IPS-15b (cell line): ENCODE data around the gene CD244.

Experiments used
- H3K27me3 ChIP-seq: one replicate; pipeline ENCODE4 v1.6.1; 2013; ENCODE audit warnings: low read length; ENCODE audit not compliant: control insufficient read depth, insufficient read depth
- H3K36me3 ChIP-seq: one replicate; pipeline ENCODE4 v1.6.1; 2013; ENCODE audit warnings: low read length; ENCODE audit not compliant: control insufficient read depth, insufficient read depth
- H3K4me1 ChIP-seq: one replicate; pipeline ENCODE4 v1.6.1; 2013; ENCODE audit warnings: mild to moderate bottlenecking, low read length; ENCODE audit not compliant: control insufficient read depth, insufficient read depth
- H3K4me3 ChIP-seq: one replicate; pipeline ENCODE4 v1.5.1; 2013; ENCODE audit warnings: low read depth, low read length
- H3K9ac ChIP-seq: one replicate; pipeline ENCODE4 v1.6.1; 2013; ENCODE audit warnings: low read depth, mild to moderate bottlenecking, low read length
- H3K9me3 ChIP-seq: one replicate; pipeline ENCODE4 v1.6.1; 2013; ENCODE audit warnings: mild to moderate bottlenecking, low read length; ENCODE audit not compliant: control insufficient read depth, insufficient read depth

Gene CD244

GRCh38 chr1:160819186-160819585 is 43.5 kb downstream of the CD244 start:
- Histone ChIP-seq H3K9me3 (no peaks in the 10 kb centered on the region), H3K27me3 (no peaks in the 10 kb centered on the region), H3K4me1 (peaks cover 6% of the 10 kb centered on the region), H3K9ac (no peak overlapping the region), H3K36me3 (no peaks in the 10 kb centered on the region), H3K4me3 (no peak overlapping the region)

GRCh38 chr1:160818207-160818937 is 44.3 kb downstream of the CD244 start:
- H3K9ac ChIP-seq = no peak overlapping the region
- no peaks in the 10 kb centered on the region for H3K27me3 ChIP-seq
- no peaks in the 10 kb centered on the region for H3K9me3 ChIP-seq
- H3K4me3 ChIP-seq = no peak overlapping the region
- peaks cover 6% of the 10 kb centered on the region for H3K4me1 ChIP-seq
- no peaks in the 10 kb centered on the region for H3K36me3 ChIP-seq

- Histone ChIP-seq H3K36me3 (no peaks in the 10 kb centered on the region), H3K4me1 (peaks cover 12% of the 10 kb centered on the region), H3K9ac (no peak overlapping the region), H3K4me3 (no peak overlapping the region), H3K9me3 (no peaks in the 10 kb centered on the region), H3K27me3 (no peaks in the 10 kb centered on the region)
Measured at GRCh38 chr1:160814856-160815255, 47.8 kb downstream of the CD244 start.

- H3K4me3 ChIP-seq = no peak overlapping the region
- H3K9ac ChIP-seq = no peak overlapping the region
- H3K4me1 ChIP-seq = peaks cover 12% of the 10 kb centered on the region
- H3K36me3 ChIP-seq = no peaks in the 10 kb centered on the region
- H3K9me3 ChIP-seq = no peaks in the 10 kb centered on the region
- H3K27me3 ChIP-seq = no peaks in the 10 kb centered on the region
Measured at GRCh38 chr1:160814316-160814715, 48.4 kb downstream of the CD244 start.

- Histone ChIP-seq H3K36me3 (no peaks in the 10 kb centered on the region), H3K9me3 (no peaks in the 10 kb centered on the region), H3K27me3 (no peaks in the 10 kb centered on the region), H3K9ac (no peak overlapping the region), H3K4me3 (no peak overlapping the region), H3K4me1 (peaks cover 10% of the 10 kb centered on the region)
Measured at GRCh38 chr1:160813215-160813614, 49.5 kb downstream of the CD244 start.

GRCh38 chr1:160811147-160811546 is 51.5 kb downstream of the CD244 start:
- Histone ChIP-seq H3K9me3 (no peaks in the 10 kb centered on the region), H3K27me3 (no peaks in the 10 kb centered on the region), H3K9ac (no peak overlapping the region), H3K36me3 (no peaks in the 10 kb centered on the region), H3K4me3 (no peak overlapping the region), H3K4me1 (peaks cover 6% of the 10 kb centered on the region)

- H3K36me3 ChIP-seq = no peaks in the 10 kb centered on the region
- H3K9me3 ChIP-seq = no peaks in the 10 kb centered on the region
- H3K9ac ChIP-seq = no peak overlapping the region
- peaks cover 6% of the 10 kb centered on the region for H3K4me1 ChIP-seq
- H3K27me3 ChIP-seq = no peaks in the 10 kb centered on the region
- H3K4me3 ChIP-seq = no peak overlapping the region
Measured at GRCh38 chr1:160810486-160810885, 52.2 kb downstream of the CD244 start.

GRCh38 chr1:160808289-160808688 is 54.4 kb downstream of the CD244 start:
- Histone ChIP-seq H3K9me3 (no peaks in the 10 kb centered on the region), H3K27me3 (no peaks in the 10 kb centered on the region), H3K36me3 (no peaks in the 10 kb centered on the region), H3K4me3 (no peak overlapping the region), H3K9ac (no peak overlapping the region), H3K4me1 (peaks cover 6% of the 10 kb centered on the region)

- Histone ChIP-seq H3K36me3 (no peaks in the 10 kb centered on the region), H3K9ac (no peak overlapping the region), H3K27me3 (no peaks in the 10 kb centered on the region), H3K4me1 (peaks cover 6% of the 10 kb centered on the region), H3K4me3 (no peak overlapping the region), H3K9me3 (no peaks in the 10 kb centered on the region)
Measured at GRCh38 chr1:160807738-160808137, 54.9 kb downstream of the CD244 start.

- peaks cover 6% of the 10 kb centered on the region for H3K4me1 ChIP-seq
- no peaks in the 10 kb centered on the region for H3K27me3 ChIP-seq
- no peaks in the 10 kb centered on the region for H3K36me3 ChIP-seq
- no peak overlapping the region for H3K4me3 ChIP-seq
- H3K9me3 ChIP-seq = no peaks in the 10 kb centered on the region
- H3K9ac ChIP-seq = no peak overlapping the region
Measured at GRCh38 chr1:160807247-160807646, 55.4 kb downstream of the CD244 start.

GRCh38 chr1:160806784-160807183 is 55.9 kb downstream of the CD244 start:
- Histone ChIP-seq H3K36me3 (no peaks in the 10 kb centered on the region), H3K9me3 (no peaks in the 10 kb centered on the region), H3K27me3 (no peaks in the 10 kb centered on the region), H3K4me3 (no peak overlapping the region), H3K9ac (no peak overlapping the region), H3K4me1 (peaks cover 6% of the 10 kb centered on the region)

GRCh38 chr1:160806109-160806665 is 56.5 kb downstream of the CD244 start:
- H3K9me3 ChIP-seq = no peaks in the 10 kb centered on the region
- no peaks in the 10 kb centered on the region for H3K27me3 ChIP-seq
- H3K4me3 ChIP-seq = no peak overlapping the region
- peaks cover 6% of the 10 kb centered on the region for H3K4me1 ChIP-seq
- no peaks in the 10 kb centered on the region for H3K36me3 ChIP-seq
- H3K9ac ChIP-seq = no peak overlapping the region
